A673 (cell line): ENCODE measurements around the gene B3GALT5. TPM values are rescaled to one million over a fixed set of nuclear protein-coding genes. Genes with fewer than 3 reads are reported as not detected.

ENCODE experiments used
- BruUV-seq: library from RNA; stranded (reverse); fragments of 400-500 nt; replicated peaks from 2 replicates; lab custom pipeline; 2021; lab: Mats Ljungman, UMichigan
- CTCF ChIA-PET: fragments of 300-600 bp; sonication (Branson Sonifier 250); formaldehyde crosslinking; loops from one replicate; lab custom pipeline; 2022; ENCODE audit warnings: antibody characterized with exemption; lab: Charles Lee
- POLR2A ChIA-PET: fragments of 300-600 bp; sonication (Branson Sonifier 250); formaldehyde crosslinking; loops from one replicate; lab custom pipeline; 2022; ENCODE audit warnings: antibody characterized with exemption; ENCODE audit not compliant: low non-redundant PET; lab: Charles Lee
- DNase-seq: peaks from one replicate; pipeline ENCODE4 v3.0.0-alpha.2; 2015; ENCODE audit warnings: low spot score
- H3K27ac ChIP-seq: fragments of 200-600 bp; sonication (generic); 2 replicates; pipeline ENCODE4 v1.5.1; 2016; ENCODE audit warnings: mixed run types, low read depth, mild to moderate bottlenecking, mixed read lengths, antibody characterized with exemption, low read length; ENCODE audit not compliant: poor library complexity, severe bottlenecking
- H3K27me3 ChIP-seq: fragments of 200-600 bp; sonication (generic); replicated peaks from 2 replicates; pipeline ENCODE4 v1.6.1; 2017; ENCODE audit warnings: mixed run types, low read depth, mild to moderate bottlenecking, mixed read lengths, antibody characterized with exemption, low read length; ENCODE audit not compliant: insufficient read depth, poor library complexity
- H3K36me3 ChIP-seq: fragments of 200-600 bp; sonication (generic); 2 replicates; pipeline ENCODE4 v1.6.1; 2016; ENCODE audit warnings: mixed run types, mild to moderate bottlenecking, mixed read lengths, antibody characterized with exemption, low read length; ENCODE audit not compliant: insufficient read depth, poor library complexity, severe bottlenecking
- H3K4me1 ChIP-seq: fragments of 200-600 bp; sonication (generic); 2 replicates; pipeline ENCODE4 v1.6.1; 2017; ENCODE audit warnings: mixed run types, mild to moderate bottlenecking, mixed read lengths, antibody characterized with exemption, low read length; ENCODE audit not compliant: insufficient read depth, poor library complexity, severe bottlenecking
- H3K4me3 ChIP-seq: fragments of 200-600 bp; sonication (generic); 2 replicates; pipeline ENCODE4 v1.5.1; 2016; ENCODE audit warnings: low read depth, mixed run types, mild to moderate bottlenecking, mixed read lengths, low read length; ENCODE audit not compliant: poor library complexity, severe bottlenecking
- H3K9me3 ChIP-seq: fragments of 200-600 bp; sonication (generic); 2 replicates; pipeline ENCODE4 v1.6.1; 2016; ENCODE audit warnings: mixed run types, low read depth, mild to moderate bottlenecking, mixed read lengths, antibody characterized with exemption, low read length; ENCODE audit not compliant: poor library complexity, severe bottlenecking
- CTCF ChIP-seq: fragments of 300-800, 200-600 bp; sonication (generic); conservative IDR thresholded peaks from 2 replicates; pipeline ENCODE4 v1.5.1; 2017; ENCODE audit warnings: low read depth, mild to moderate bottlenecking, antibody characterized with exemption, low read length, moderate library complexity, mixed read lengths
- EZH2 ChIP-seq: fragments of 200-600 bp; sonication (generic); IDR thresholded peaks from 2 replicates; pipeline ENCODE4 v1.6.1; 2017; ENCODE audit warnings: borderline replicate concordance, low read depth, mild to moderate bottlenecking, mixed read lengths, antibody characterized with exemption, low read length; ENCODE audit not compliant: poor library complexity, severe bottlenecking
- intact Hi-C: fragments of 100-400 bp; cut with micrococcal nuclease; formaldehyde crosslinking; loops from one replicate; pipeline ENCODE4 v1.10.0; 2022; ENCODE audit not compliant: unreplicated experiment
- total RNA-seq: library from RNA; stranded (reverse); gene quantifications from 2 replicates; pipeline ENCODE4 v1.2.3, GENCODE V29; 2021

The B3GALT5 gene
- total RNA-seq, 1 experiment from 2014 or later, result 0.32 TPM

GRCh38 chr21:39631842-39632562 is 19.3 kb downstream of the B3GALT5 start:
- Histone ChIP-seq H3K27me3 (no peaks in the 10 kb centered on the region), H3K36me3 (no peaks in the 10 kb centered on the region), H3K27ac (no peak overlapping the region), H3K4me3 (no peak overlapping the region), H3K4me1 (no peaks in the 10 kb centered on the region), H3K9me3 (no peaks in the 10 kb centered on the region)
- ChIA-PET POLR2A (no interaction called here), CTCF (no interaction called here)
- DNase-seq, result no peak
- no peak for TF ChIP-seq EZH2
- TF ChIP-seq CTCF, result no peak
- no TSS peak for BruUV-seq
- intact Hi-C loops, result no loop called here

GRCh38 chr21:39632796-39633442 is 20.2 kb downstream of the B3GALT5 start:
- intact Hi-C loops, result no loop called here

GRCh38 chr21:39633770-39634181 is 21.0 kb downstream of the B3GALT5 start:
- Histone ChIP-seq H3K27ac (no peak overlapping the region), H3K4me3 (no peak overlapping the region), H3K4me1 (no peaks in the 10 kb centered on the region), H3K9me3 (no peaks in the 10 kb centered on the region), H3K36me3 (no peaks in the 10 kb centered on the region), H3K27me3 (no peaks in the 10 kb centered on the region)
- intact Hi-C loops, result no loop called here
- no peak for DNase-seq
- TF ChIP-seq EZH2 (no peak), CTCF (no peak)
- no TSS peak for BruUV-seq
- ChIA-PET POLR2A (no interaction called here), CTCF (no interaction called here)

More at GRCh38 chr21:39632796-39633442, 20.2 kb downstream of the B3GALT5 start:
- no peak overlapping the region for H3K4me3 ChIP-seq
- H3K9me3 ChIP-seq, result no peaks in the 10 kb centered on the region
- no peaks in the 10 kb centered on the region for H3K4me1 ChIP-seq
- DNase-seq, result no peak
- no TSS peak for BruUV-seq
- CTCF ChIA-PET, result no interaction called here
- no peaks in the 10 kb centered on the region for H3K27me3 ChIP-seq
- H3K36me3 ChIP-seq, result no peaks in the 10 kb centered on the region
- POLR2A ChIA-PET, result no interaction called here
- TF ChIP-seq CTCF, result no peak
- no peak for TF ChIP-seq EZH2
- H3K27ac ChIP-seq, result no peak overlapping the region
